ENCODE results near the gene TNRC6C.

The TNRC6C gene

GRCh38 chr17:77944390-77945222 lies 13.9 kb upstream of the TNRC6C start:
- TF ChIP-seq CTCF (IDR thresholded peaks at IDR 0.05; ENCODE audit: extremely low read depth, missing control alignments), result no peak
- no peak for DNase-seq (ENCODE audit: low spot score)

- no peak for DNase-seq (ENCODE audit: low spot score)
- TF ChIP-seq CTCF (IDR thresholded peaks at IDR 0.05; ENCODE audit: extremely low read depth, missing control alignments), result no peak
These were observed 11.4 kb upstream of the TNRC6C start for GRCh38 chr17:77946900-77947645.

- DNase-seq (ENCODE audit: low spot score), result no peak
- TF ChIP-seq CTCF (IDR thresholded peaks at IDR 0.05; ENCODE audit: extremely low read depth, missing control alignments), result no peak
These were observed 9.8 kb upstream of the TNRC6C start for GRCh38 chr17:77948690-77949114.

GRCh38 chr17:77951123-77951522 lies 7.4 kb upstream of the TNRC6C start:
- TF ChIP-seq CTCF (IDR thresholded peaks at IDR 0.05; ENCODE audit: extremely low read depth, missing control alignments), result no peak

GRCh38 chr17:77952368-77952767 lies 6.1 kb upstream of the TNRC6C start:
- no peak for DNase-seq (ENCODE audit: low spot score)
- TF ChIP-seq CTCF (IDR thresholded peaks at IDR 0.05; ENCODE audit: extremely low read depth, missing control alignments), result no peak

More at GRCh38 chr17:77951123-77951522, 7.4 kb upstream of the TNRC6C start:
- DNase-seq (ENCODE audit: low spot score), result no peak

- peak; percentile 38 for DNase-seq (ENCODE audit: low spot score)
- no peak for TF ChIP-seq CTCF (IDR thresholded peaks at IDR 0.05; ENCODE audit: extremely low read depth, missing control alignments)
These were observed 1.2 kb upstream of the TNRC6C start for GRCh38 chr17:77957235-77957856.

GRCh38 chr17:77958716-77959125 lies 218 bp downstream of the TNRC6C start:
- DNase-seq (ENCODE audit: low spot score), result no peak

More at GRCh38 chr17:77958716-77959125, 218 bp downstream of the TNRC6C start:
- no peak for TF ChIP-seq CTCF (IDR thresholded peaks at IDR 0.05; ENCODE audit: extremely low read depth, missing control alignments)

Measured in GM20000 (cell line).